ENCODE data around the gene NAXE.
A peak's percentile ranks its signal among the peaks of the same experiment; 100 is the strongest.
"Not testable (repeated sequence)": the region's sequence is repeated elsewhere in the genome, so short reads cannot be mapped to it uniquely, and the experiment has no call there.

NAXE gene

GRCh38 chr1:156584813-156585212 is 6.8 kb upstream of the NAXE start:
- Histone ChIP-seq H3K79me1 (replicated peaks; ENCODE audit: low read length, poor library complexity, severe bottlenecking) (no peaks in the 10 kb centered on the region), H3K27me3 (ENCODE audit: control insufficient read depth in 1 of 2, insufficient read depth in 1 of 2, low read length in 2 of 2) (peaks cover 11 to 31% of the 10 kb centered on the region in 2 experiments), H3K9me3 (ENCODE audit: control insufficient read depth, low read length) (no peaks in the 10 kb centered on the region), H2AK5ac (ENCODE audit: low read length, severe bottlenecking) (no peak overlapping the region), H3K27ac (ENCODE audit: low read length, poor library complexity, severe bottlenecking) (no peak overlapping the region), H4K8ac (ENCODE audit: low read length) (no peak overlapping the region), H2AFZ (ENCODE audit: low read depth, low read length) (no peak overlapping the region), H3K23ac (ENCODE audit: low read length in 2 of 2) (no peak overlapping the region), H3K9ac (ENCODE audit: low read length) (no peak overlapping the region), H3K14ac (ENCODE audit: low read length in 2 of 2) (no peak overlapping the region), H2BK15ac (ENCODE audit: low read depth, poor library complexity, severe bottlenecking) (no peak overlapping the region), H3K36me3 (ENCODE audit: control insufficient read depth in 1 of 2, insufficient read depth in 2 of 2, low read depth in 1 of 2, low read length in 2 of 2) (no peaks in the 10 kb centered on the region), H3K4me1 (ENCODE audit: control insufficient read depth, insufficient read depth, low read depth, low read length) (peaks cover 7% of the 10 kb centered on the region), H3K4me3 (ENCODE audit: insufficient read depth in 1 of 2, low read depth in 1 of 2, low read length in 2 of 2) (no peak overlapping the region), H2BK120ac (ENCODE audit: low read depth, low read length) (no peak overlapping the region), H3K18ac (ENCODE audit: low read depth in 1 of 2, low read length in 2 of 2) (no peak overlapping the region), H2BK12ac (ENCODE audit: low read length in 2 of 2) (peak overlapping the region in 1 of 2 experiments; percentile 61), H3K4me2 (ENCODE audit: low read length, poor library complexity, severe bottlenecking) (no peak overlapping the region), H4K91ac (ENCODE audit: low read length) (no peak overlapping the region), H2BK5ac (ENCODE audit: low read depth, low read length, poor library complexity, severe bottlenecking) (no peak overlapping the region), H3K4ac (ENCODE audit: low read depth in 1 of 2, low read length in 2 of 2) (no peak overlapping the region)
- 21% methylated on average over 11 of the region's 11 CpGs for WGBS
- no peak for DNase-seq

- Histone ChIP-seq H3K4me3 (ENCODE audit: insufficient read depth in 1 of 2, low read depth in 1 of 2, low read length in 2 of 2) (no peak overlapping the region), H2BK15ac (ENCODE audit: low read depth, poor library complexity, severe bottlenecking) (no peak overlapping the region), H2BK5ac (ENCODE audit: low read depth, low read length, poor library complexity, severe bottlenecking) (no peak overlapping the region)
Measured at GRCh38 chr1:156586323-156586722, 5.3 kb upstream of the NAXE start.

GRCh38 chr1:156586892-156587477 is 4.6 kb upstream of the NAXE start:
- Histone ChIP-seq H2AK5ac (ENCODE audit: low read length, severe bottlenecking) (no peak overlapping the region), H3K4ac (ENCODE audit: low read depth in 1 of 2, low read length in 2 of 2) (no peak overlapping the region), H3K23ac (ENCODE audit: low read length in 2 of 2) (no peak overlapping the region), H3K9me3 (ENCODE audit: control insufficient read depth, low read length) (no peaks in the 10 kb centered on the region), H3K18ac (ENCODE audit: low read depth in 1 of 2, low read length in 2 of 2) (no peak overlapping the region), H3K36me3 (ENCODE audit: control insufficient read depth in 1 of 2, insufficient read depth in 2 of 2, low read depth in 1 of 2, low read length in 2 of 2) (no peaks in the 10 kb centered on the region), H3K4me3 (ENCODE audit: insufficient read depth in 1 of 2, low read depth in 1 of 2, low read length in 2 of 2) (no peak overlapping the region), H2BK12ac (ENCODE audit: low read length in 2 of 2) (no peak overlapping the region), H2BK5ac (ENCODE audit: low read depth, low read length, poor library complexity, severe bottlenecking) (no peak overlapping the region), H3K79me1 (replicated peaks; ENCODE audit: low read length, poor library complexity, severe bottlenecking) (peaks cover 1% of the 10 kb centered on the region), H3K4me2 (ENCODE audit: low read length, poor library complexity, severe bottlenecking) (no peak overlapping the region), H2BK15ac (ENCODE audit: low read depth, poor library complexity, severe bottlenecking) (no peak overlapping the region), H3K27ac (ENCODE audit: low read length, poor library complexity, severe bottlenecking) (no peak overlapping the region), H3K4me1 (ENCODE audit: control insufficient read depth, insufficient read depth, low read depth, low read length) (peaks cover 8% of the 10 kb centered on the region), H3K27me3 (ENCODE audit: control insufficient read depth in 1 of 2, insufficient read depth in 1 of 2, low read length in 2 of 2) (peaks cover 11 to 22% of the 10 kb centered on the region in 2 experiments), H2BK120ac (ENCODE audit: low read depth, low read length) (no peak overlapping the region), H3K9ac (ENCODE audit: low read length) (no peak overlapping the region), H2AFZ (ENCODE audit: low read depth, low read length) (no peak overlapping the region), H4K91ac (ENCODE audit: low read length) (no peak overlapping the region), H4K8ac (ENCODE audit: low read length) (no peak overlapping the region), H3K14ac (ENCODE audit: low read length in 2 of 2) (no peak overlapping the region)
- 96% methylated on average over 3 of the region's 3 CpGs for WGBS
- no peak for DNase-seq

More at GRCh38 chr1:156586323-156586722, 5.3 kb upstream of the NAXE start:
- Histone ChIP-seq H3K9me3 (ENCODE audit: control insufficient read depth, low read length) (no peaks in the 10 kb centered on the region), H3K4ac (ENCODE audit: low read depth in 1 of 2, low read length in 2 of 2) (no peak overlapping the region), H2BK12ac (ENCODE audit: low read length in 2 of 2) (no peak overlapping the region), H3K4me1 (ENCODE audit: control insufficient read depth, insufficient read depth, low read depth, low read length) (peaks cover 7% of the 10 kb centered on the region), H2AFZ (ENCODE audit: low read depth, low read length) (no peak overlapping the region), H3K79me1 (replicated peaks; ENCODE audit: low read length, poor library complexity, severe bottlenecking) (no peaks in the 10 kb centered on the region), H3K9ac (ENCODE audit: low read length) (no peak overlapping the region), H2BK120ac (ENCODE audit: low read depth, low read length) (no peak overlapping the region), H3K36me3 (ENCODE audit: control insufficient read depth in 1 of 2, insufficient read depth in 2 of 2, low read depth in 1 of 2, low read length in 2 of 2) (no peaks in the 10 kb centered on the region), H3K4me2 (ENCODE audit: low read length, poor library complexity, severe bottlenecking) (no peak overlapping the region), H3K27me3 (ENCODE audit: control insufficient read depth in 1 of 2, insufficient read depth in 1 of 2, low read length in 2 of 2) (peaks cover 11 to 22% of the 10 kb centered on the region in 2 experiments), H4K91ac (ENCODE audit: low read length) (no peak overlapping the region), H3K23ac (ENCODE audit: low read length in 2 of 2) (no peak overlapping the region), H3K14ac (ENCODE audit: low read length in 2 of 2) (no peak overlapping the region), H3K18ac (ENCODE audit: low read depth in 1 of 2, low read length in 2 of 2) (no peak overlapping the region), H2AK5ac (ENCODE audit: low read length, severe bottlenecking) (no peak overlapping the region), H4K8ac (ENCODE audit: low read length) (no peak overlapping the region), H3K27ac (ENCODE audit: low read length, poor library complexity, severe bottlenecking) (no peak overlapping the region)
- DNase-seq, result no peak
- 70% methylated on average over 4 of the region's 4 CpGs for WGBS

GRCh38 chr1:156587927-156588326 is 3.6 kb upstream of the NAXE start:
- H3K27me3 ChIP-seq (ENCODE audit: control insufficient read depth in 1 of 2, insufficient read depth in 1 of 2, low read length in 2 of 2), result peaks cover 11 to 22% of the 10 kb centered on the region in 2 experiments
- H3K36me3 ChIP-seq (ENCODE audit: control insufficient read depth in 1 of 2, insufficient read depth in 2 of 2, low read depth in 1 of 2, low read length in 2 of 2); H2AFZ ChIP-seq (ENCODE audit: low read depth, low read length); H3K4me2 ChIP-seq (ENCODE audit: low read length, poor library complexity, severe bottlenecking); H3K18ac ChIP-seq (ENCODE audit: low read depth in 1 of 2, low read length in 2 of 2); H3K9me3 ChIP-seq (ENCODE audit: control insufficient read depth, low read length); H3K4ac ChIP-seq (ENCODE audit: low read depth in 1 of 2, low read length in 2 of 2); H4K91ac ChIP-seq (ENCODE audit: low read length); H3K79me1 ChIP-seq (replicated peaks; ENCODE audit: low read length, poor library complexity, severe bottlenecking); H2BK5ac ChIP-seq (ENCODE audit: low read depth, low read length, poor library complexity, severe bottlenecking); H2BK15ac ChIP-seq (ENCODE audit: low read depth, poor library complexity, severe bottlenecking); H2BK120ac ChIP-seq (ENCODE audit: low read depth, low read length); H3K27ac ChIP-seq (ENCODE audit: low read length, poor library complexity, severe bottlenecking); H3K9ac ChIP-seq (ENCODE audit: low read length); H2AK5ac ChIP-seq (ENCODE audit: low read length, severe bottlenecking); H3K23ac ChIP-seq (ENCODE audit: low read length in 2 of 2); H4K8ac ChIP-seq (ENCODE audit: low read length); H3K4me3 ChIP-seq (ENCODE audit: insufficient read depth in 1 of 2, low read depth in 1 of 2, low read length in 2 of 2); H3K14ac ChIP-seq (ENCODE audit: low read length in 2 of 2); H2BK12ac ChIP-seq (ENCODE audit: low read length in 2 of 2): not testable (repeated sequence)
- H3K4me1 ChIP-seq (ENCODE audit: control insufficient read depth, insufficient read depth, low read depth, low read length), result peaks cover 14% of the 10 kb centered on the region
- 76% methylated on average over 8 of the region's 8 CpGs for WGBS
- peak; percentile 34 for DNase-seq
